ENCODE results near the gene FGF14.

DNA sequence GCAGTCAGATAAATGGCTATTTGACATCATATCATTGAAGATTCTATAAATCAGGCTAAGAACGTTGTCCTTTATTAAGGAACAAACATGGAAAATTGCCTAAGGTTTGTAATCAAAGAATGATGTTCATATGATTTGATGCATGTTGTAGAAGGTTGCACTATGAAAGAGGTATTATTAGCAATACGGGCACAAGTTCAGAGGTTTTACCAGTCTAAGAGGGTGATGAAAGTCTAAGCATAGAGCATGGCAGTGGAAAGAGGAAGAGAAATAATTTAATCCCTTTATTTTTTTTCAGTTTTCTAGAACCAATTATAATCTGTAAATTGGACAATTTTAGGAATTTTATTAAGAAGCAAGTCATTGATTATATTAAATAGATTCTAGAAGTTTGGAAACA is 450.7 kb downstream of the FGF14 start:
- TF ChIP-seq TEAD4 (IDR thresholded peaks at IDR 0.05; ENCODE audit: borderline replicate concordance, insufficient read depth) (no peak), RFX5 (IDR thresholded peaks at IDR 0.05; ENCODE audit: low read length) (no peak)
- TF ChIP-seq, protein P1, sequence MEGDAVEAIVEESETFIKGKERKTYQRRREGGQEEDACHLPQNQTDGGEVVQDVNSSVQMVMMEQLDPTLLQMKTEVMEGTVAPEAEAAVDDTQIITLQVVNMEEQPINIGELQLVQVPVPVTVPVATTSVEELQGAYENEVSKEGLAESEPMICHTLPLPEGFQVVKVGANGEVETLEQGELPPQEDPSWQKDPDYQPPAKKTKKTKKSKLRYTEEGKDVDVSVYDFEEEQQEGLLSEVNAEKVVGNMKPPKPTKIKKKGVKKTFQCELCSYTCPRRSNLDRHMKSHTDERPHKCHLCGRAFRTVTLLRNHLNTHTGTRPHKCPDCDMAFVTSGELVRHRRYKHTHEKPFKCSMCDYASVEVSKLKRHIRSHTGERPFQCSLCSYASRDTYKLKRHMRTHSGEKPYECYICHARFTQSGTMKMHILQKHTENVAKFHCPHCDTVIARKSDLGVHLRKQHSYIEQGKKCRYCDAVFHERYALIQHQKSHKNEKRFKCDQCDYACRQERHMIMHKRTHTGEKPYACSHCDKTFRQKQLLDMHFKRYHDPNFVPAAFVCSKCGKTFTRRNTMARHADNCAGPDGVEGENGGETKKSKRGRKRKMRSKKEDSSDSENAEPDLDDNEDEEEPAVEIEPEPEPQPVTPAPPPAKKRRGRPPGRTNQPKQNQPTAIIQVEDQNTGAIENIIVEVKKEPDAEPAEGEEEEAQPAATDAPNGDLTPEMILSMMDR (IDR thresholded peaks at IDR 0.05) = no peak

All from SK-N-SH (cell line).